ENCODE data around the gene E2F2.

E2F2 gene

DNA sequence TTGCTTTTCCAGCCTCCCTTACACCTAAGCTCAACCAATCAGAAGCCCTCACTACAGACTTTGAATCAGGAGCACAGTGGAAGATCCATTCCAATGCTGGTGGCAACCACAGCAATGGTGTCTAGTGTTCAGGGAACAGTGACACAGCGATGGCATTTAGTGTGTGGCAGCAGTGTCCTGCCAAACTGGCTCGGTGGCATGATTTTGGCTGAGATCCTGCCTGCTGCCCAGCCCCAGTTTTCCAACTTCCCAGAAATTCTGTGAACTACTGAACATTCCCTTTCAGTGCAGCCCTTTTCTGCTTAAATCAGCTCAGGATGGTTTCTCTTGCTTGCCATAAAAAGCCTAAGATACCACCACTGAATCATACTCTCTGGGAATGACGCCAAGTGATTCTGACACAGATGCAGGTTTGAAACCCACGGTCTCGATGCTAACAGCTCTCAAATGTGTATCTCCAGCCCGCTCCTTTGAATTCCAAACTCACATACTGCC lies 55.9 kb downstream of the E2F2 start:
- H3K4me3 ChIP-seq (ENCODE audit: low read depth, low read length): no peak overlapping the region
- DNase-seq (ENCODE audit: low read depth): no peak
- TF ChIP-seq, protein P1, sequence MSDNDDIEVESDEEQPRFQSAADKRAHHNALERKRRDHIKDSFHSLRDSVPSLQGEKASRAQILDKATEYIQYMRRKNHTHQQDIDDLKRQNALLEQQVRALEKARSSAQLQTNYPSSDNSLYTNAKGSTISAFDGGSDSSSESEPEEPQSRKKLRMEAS (IDR thresholded peaks at IDR 0.05; ENCODE audit: low read depth, low read length): no peak
- TF ChIP-seq MYC (IDR thresholded peaks at IDR 0.05; ENCODE audit: low read depth, low read length) (no peak), POLR2A (IDR thresholded peaks at IDR 0.05; ENCODE audit: extremely low read depth, insufficient read length) (no peak)
- TF ChIP-seq, protein P2, sequence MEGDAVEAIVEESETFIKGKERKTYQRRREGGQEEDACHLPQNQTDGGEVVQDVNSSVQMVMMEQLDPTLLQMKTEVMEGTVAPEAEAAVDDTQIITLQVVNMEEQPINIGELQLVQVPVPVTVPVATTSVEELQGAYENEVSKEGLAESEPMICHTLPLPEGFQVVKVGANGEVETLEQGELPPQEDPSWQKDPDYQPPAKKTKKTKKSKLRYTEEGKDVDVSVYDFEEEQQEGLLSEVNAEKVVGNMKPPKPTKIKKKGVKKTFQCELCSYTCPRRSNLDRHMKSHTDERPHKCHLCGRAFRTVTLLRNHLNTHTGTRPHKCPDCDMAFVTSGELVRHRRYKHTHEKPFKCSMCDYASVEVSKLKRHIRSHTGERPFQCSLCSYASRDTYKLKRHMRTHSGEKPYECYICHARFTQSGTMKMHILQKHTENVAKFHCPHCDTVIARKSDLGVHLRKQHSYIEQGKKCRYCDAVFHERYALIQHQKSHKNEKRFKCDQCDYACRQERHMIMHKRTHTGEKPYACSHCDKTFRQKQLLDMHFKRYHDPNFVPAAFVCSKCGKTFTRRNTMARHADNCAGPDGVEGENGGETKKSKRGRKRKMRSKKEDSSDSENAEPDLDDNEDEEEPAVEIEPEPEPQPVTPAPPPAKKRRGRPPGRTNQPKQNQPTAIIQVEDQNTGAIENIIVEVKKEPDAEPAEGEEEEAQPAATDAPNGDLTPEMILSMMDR (IDR thresholded peaks at IDR 0.05; ENCODE audit: low read depth, low read length): no peak

DNA sequence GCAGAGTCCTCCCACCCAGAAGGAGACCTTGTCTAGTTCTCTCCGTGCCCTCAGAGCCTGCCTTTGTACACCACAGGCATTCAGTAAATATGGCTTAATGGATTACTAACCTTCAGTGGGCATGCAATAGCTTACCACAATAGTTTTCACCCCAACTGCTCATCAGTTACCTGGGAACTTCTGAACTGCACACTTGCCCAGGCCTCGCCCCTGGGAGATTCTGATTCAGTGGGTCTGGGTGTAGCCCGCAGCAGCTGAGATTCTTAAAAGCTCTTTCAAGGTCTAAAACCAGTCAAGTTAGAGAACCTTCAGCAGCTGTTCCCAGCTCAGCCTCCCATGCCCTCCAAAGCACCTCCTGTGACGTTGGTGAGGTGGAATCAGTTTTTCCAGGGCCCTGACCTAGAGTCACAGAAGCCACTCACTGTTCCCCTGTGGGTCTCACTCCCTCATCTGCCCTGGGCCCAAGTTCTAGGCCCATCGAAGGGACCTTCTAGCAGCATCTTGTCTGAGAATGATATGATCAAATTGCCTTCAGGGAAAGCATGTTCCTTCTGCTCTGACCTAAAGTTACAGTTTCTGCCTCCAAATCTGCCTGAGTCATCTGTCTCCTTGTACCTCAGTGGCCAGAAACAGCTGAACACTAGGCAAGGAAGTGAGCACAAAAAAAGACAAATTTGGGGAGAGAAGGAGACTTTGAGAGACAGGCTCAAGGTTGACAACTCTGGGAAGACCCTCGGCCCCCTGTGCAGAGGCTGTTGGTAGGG lies 57.8 kb downstream of the E2F2 start:
- H3K4me3 ChIP-seq (ENCODE audit: low read depth, low read length): no peak overlapping the region
- DNase-seq (ENCODE audit: low read depth): no peak
- TF ChIP-seq, protein P1 (IDR thresholded peaks at IDR 0.05; ENCODE audit: low read depth, low read length): no peak
- no peak for TF ChIP-seq POLR2A (IDR thresholded peaks at IDR 0.05; ENCODE audit: extremely low read depth, insufficient read length)
- TF ChIP-seq MYC (IDR thresholded peaks at IDR 0.05; ENCODE audit: low read depth, low read length): no peak
- TF ChIP-seq, protein P2 (IDR thresholded peaks at IDR 0.05; ENCODE audit: low read depth, low read length): no peak

DNA sequence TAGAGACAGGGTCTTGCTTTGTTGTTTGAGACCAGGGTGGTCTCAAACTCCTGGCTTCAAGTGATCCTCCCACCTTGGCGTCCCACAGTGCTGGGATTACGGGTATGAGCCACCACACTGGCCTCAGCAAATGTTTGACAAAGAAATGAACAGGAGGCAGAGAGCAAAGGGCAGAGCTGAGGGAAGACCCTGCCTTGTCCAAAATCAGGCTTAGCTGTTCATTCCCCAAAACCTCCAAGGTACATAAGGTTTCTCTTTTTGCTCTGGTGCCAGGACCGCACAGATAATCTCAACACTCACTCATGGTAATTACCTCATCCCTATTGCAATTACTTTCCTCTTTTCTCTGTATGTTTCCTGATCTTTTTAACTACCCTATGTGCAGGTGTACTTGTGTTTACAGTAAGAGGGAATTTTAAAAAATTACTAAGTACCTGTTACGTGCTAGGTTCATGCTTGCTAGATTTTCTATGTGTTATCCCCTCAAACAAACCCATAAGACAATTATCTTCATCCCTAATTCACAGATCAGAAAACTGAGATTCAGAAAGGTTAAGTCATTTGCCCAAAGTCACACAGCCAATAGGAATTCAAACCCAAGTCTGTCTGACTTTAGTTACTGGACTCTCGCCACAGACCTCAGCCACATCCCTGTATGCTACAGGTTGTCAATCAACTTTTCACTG lies 58.5 kb downstream of the E2F2 start:
- no peak for DNase-seq (ENCODE audit: low read depth)
- H3K4me3 ChIP-seq (ENCODE audit: low read depth, low read length): no peak overlapping the region
- TF ChIP-seq, protein P2 (IDR thresholded peaks at IDR 0.05; ENCODE audit: low read depth, low read length): no peak
- TF ChIP-seq, protein P1 (IDR thresholded peaks at IDR 0.05; ENCODE audit: low read depth, low read length): no peak
- no peak for TF ChIP-seq POLR2A (IDR thresholded peaks at IDR 0.05; ENCODE audit: extremely low read depth, insufficient read length)
- TF ChIP-seq MYC (IDR thresholded peaks at IDR 0.05; ENCODE audit: low read depth, low read length): no peak

DNA sequence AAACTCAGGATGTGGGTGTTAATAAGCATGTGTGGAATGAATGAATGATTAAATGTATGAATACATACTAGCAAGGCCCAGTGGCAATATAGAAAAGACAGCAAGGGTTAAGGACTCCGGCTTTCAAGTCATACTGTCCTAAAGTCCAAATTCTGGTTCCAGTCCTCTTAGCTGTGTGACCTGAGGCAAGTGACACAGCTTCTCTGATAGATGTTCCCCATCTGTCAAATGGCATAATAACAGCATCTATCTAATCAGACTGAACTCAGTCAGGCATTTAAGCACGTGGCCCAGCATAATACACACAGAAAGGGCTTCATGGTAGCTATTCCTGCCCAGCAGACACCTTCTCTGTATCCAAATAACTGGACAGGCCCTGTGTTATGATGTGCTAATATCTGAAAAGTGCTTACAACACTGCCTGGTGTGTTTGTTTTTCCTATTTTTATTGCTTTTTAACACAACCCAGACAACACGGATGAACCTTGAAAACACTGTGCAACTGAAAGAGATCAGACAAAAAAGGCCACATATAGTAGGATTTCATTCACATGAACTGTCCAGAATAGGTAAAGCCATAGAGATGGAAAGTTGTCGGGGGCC lies 59.5 kb downstream of the E2F2 start:
- TF ChIP-seq, protein P2 (IDR thresholded peaks at IDR 0.05; ENCODE audit: low read depth, low read length): no peak
- TF ChIP-seq POLR2A (IDR thresholded peaks at IDR 0.05; ENCODE audit: extremely low read depth, insufficient read length) (no peak), MYC (IDR thresholded peaks at IDR 0.05; ENCODE audit: low read depth, low read length) (no peak)
- TF ChIP-seq, protein P1 (IDR thresholded peaks at IDR 0.05; ENCODE audit: low read depth, low read length): no peak
- no peak overlapping the region for H3K4me3 ChIP-seq (ENCODE audit: low read depth, low read length)
- no peak for DNase-seq (ENCODE audit: low read depth)

DNA sequence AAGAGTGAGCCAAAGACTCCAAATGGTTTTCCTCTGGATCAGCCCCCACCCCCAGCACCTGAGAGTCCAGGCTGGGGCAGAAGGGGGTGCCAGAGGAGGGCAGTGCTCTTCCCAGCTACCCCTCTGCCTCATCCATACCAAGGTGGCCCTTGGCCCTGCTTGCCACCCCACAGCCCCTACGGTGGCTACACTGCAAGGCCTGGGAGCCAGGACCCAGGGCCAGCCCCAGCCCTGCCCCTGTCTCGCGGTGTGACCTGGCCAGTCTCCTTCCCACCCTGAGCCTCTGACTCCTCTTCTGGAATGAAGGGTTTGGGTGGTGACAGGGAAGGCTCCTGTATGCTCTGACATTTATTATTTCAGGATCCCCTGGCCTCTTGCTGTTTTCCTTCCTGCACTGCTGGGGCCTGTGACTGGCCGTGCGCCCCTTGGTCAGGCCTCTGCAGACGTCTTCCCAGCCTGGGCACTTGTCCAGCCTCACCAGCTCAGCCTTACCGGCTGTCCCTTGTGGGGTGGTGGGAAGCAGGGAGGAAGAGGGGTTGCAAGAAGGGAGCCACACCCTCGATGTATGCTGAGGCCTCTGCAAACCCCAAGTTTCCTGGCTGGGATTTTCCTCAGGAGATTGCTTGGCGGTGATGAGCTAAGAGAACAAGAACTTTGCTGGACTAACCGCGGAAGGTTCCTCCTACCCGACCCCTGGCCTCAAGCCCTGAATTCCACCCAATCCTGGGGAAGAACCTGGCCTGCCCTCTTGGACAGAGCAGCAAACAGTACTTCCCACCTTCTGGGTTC lies 60.6 kb downstream of the E2F2 start:
- TF ChIP-seq, protein P2 (IDR thresholded peaks at IDR 0.05; ENCODE audit: low read depth, low read length): no peak
- no peak for TF ChIP-seq POLR2A (IDR thresholded peaks at IDR 0.05; ENCODE audit: extremely low read depth, insufficient read length)
- TF ChIP-seq, protein P1 (IDR thresholded peaks at IDR 0.05; ENCODE audit: low read depth, low read length): no peak
- no peak for TF ChIP-seq MYC (IDR thresholded peaks at IDR 0.05; ENCODE audit: low read depth, low read length)
- DNase-seq (ENCODE audit: low read depth): no peak
- no peak overlapping the region for H3K4me3 ChIP-seq (ENCODE audit: low read depth, low read length)
